ENCODE data around the gene PLCB1. TPM values are rescaled to one million over a fixed set of nuclear protein-coding genes. Genes with fewer than 3 reads are reported as not detected.

Gene PLCB1
- total and polyA plus RNA-seq, 2 experiments from 2014 or later = 14.9 to 20.7 TPM

DNA sequence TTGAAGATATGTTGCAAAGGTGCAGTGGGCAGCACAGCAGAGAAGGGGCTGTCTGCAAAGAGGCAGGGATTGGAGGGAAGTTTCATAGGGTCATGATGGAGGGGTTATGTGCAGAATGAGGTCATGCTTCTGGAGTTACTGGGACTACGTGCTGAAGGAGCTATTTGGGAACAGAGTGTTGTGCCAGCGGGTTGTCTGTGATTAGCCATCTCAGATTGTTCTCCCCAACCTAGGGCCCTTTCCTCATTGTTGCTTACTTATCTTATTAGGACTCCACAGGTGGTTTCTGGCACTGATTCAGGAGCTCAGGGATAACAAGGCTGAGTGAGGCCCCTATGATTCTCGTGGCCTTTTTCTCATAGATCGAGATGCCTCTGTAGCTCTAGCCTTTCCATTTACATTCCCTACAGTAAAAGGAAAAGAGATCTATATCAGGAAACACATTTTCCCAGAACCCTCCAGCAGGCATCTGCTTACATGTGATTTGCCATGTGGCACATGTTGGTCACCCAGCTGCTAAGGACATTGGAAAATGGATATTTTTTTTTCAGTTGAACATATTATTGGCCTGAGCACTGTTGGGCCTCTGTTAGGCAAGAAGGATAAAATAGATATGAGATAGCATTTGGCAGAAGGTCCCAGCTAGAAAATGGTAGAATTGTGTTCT, 507.2 kb downstream of the PLCB1 start:
- Histone ChIP-seq H3K36me3 (ENCODE audit: insufficient read depth) (no peaks in the 10 kb centered on the region), H3F3A (replicated peaks; ENCODE audit: low read depth) (no peaks in the 10 kb centered on the region), H3K79me2 (replicated peaks; ENCODE audit: insufficient read depth) (no peaks in the 10 kb centered on the region), H3K4me1 (ENCODE audit: insufficient read depth) (peaks cover 3% of the 10 kb centered on the region; the same call in 1 of the 2 replicates), H3K27ac (ENCODE audit: low read depth) (no peak overlapping the region), H3K4me2 (no peak overlapping the region), H3K4me3 (no peak overlapping the region), H2AFZ (no peak overlapping the region), H4K20me1 (replicated peaks; ENCODE audit: insufficient read depth) (no peaks in the 10 kb centered on the region), H3K27me3 (ENCODE audit: insufficient read depth) (no peaks in the 10 kb centered on the region), H3K9me2 (ENCODE audit: insufficient read depth) (no peaks in the 10 kb centered on the region)
- DNase-seq (ENCODE audit: low spot score) = no peak
- no peak overlapping the region for H3K4me3 Mint-ChIP-seq
- TF ChIP-seq, protein P1, sequence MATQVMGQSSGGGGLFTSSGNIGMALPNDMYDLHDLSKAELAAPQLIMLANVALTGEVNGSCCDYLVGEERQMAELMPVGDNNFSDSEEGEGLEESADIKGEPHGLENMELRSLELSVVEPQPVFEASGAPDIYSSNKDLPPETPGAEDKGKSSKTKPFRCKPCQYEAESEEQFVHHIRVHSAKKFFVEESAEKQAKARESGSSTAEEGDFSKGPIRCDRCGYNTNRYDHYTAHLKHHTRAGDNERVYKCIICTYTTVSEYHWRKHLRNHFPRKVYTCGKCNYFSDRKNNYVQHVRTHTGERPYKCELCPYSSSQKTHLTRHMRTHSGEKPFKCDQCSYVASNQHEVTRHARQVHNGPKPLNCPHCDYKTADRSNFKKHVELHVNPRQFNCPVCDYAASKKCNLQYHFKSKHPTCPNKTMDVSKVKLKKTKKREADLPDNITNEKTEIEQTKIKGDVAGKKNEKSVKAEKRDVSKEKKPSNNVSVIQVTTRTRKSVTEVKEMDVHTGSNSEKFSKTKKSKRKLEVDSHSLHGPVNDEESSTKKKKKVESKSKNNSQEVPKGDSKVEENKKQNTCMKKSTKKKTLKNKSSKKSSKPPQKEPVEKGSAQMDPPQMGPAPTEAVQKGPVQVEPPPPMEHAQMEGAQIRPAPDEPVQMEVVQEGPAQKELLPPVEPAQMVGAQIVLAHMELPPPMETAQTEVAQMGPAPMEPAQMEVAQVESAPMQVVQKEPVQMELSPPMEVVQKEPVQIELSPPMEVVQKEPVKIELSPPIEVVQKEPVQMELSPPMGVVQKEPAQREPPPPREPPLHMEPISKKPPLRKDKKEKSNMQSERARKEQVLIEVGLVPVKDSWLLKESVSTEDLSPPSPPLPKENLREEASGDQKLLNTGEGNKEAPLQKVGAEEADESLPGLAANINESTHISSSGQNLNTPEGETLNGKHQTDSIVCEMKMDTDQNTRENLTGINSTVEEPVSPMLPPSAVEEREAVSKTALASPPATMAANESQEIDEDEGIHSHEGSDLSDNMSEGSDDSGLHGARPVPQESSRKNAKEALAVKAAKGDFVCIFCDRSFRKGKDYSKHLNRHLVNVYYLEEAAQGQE (IDR thresholded peaks at IDR 0.05; ENCODE audit: unreplicated experiment) = no peak
- TF ChIP-seq CREB1 (CRISPR knock-in tag; IDR thresholded peaks at IDR 0.05; ENCODE audit: low read depth) = no peak
- TF ChIP-seq, protein P2, sequence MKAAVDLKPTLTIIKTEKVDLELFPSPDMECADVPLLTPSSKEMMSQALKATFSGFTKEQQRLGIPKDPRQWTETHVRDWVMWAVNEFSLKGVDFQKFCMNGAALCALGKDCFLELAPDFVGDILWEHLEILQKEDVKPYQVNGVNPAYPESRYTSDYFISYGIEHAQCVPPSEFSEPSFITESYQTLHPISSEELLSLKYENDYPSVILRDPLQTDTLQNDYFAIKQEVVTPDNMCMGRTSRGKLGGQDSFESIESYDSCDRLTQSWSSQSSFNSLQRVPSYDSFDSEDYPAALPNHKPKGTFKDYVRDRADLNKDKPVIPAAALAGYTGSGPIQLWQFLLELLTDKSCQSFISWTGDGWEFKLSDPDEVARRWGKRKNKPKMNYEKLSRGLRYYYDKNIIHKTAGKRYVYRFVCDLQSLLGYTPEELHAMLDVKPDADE (IDR thresholded peaks at IDR 0.05) = no peak
- TF ChIP-seq NANOG (IDR thresholded peaks at IDR 0.05; ENCODE audit: borderline replicate concordance) = no peak
- no peak for TF ChIP-seq ZNF114 (CRISPR knock-in tag; IDR thresholded peaks at IDR 0.05)
- no peak for TF ChIP-seq ZNF331 (CRISPR knock-in tag; IDR thresholded peaks at IDR 0.05; ENCODE audit: low read depth)
- no peak for TF ChIP-seq EZH2phosphoT487 (IDR thresholded peaks at IDR 0.05; ENCODE audit: unreplicated experiment)
- TF ChIP-seq, protein P3, sequence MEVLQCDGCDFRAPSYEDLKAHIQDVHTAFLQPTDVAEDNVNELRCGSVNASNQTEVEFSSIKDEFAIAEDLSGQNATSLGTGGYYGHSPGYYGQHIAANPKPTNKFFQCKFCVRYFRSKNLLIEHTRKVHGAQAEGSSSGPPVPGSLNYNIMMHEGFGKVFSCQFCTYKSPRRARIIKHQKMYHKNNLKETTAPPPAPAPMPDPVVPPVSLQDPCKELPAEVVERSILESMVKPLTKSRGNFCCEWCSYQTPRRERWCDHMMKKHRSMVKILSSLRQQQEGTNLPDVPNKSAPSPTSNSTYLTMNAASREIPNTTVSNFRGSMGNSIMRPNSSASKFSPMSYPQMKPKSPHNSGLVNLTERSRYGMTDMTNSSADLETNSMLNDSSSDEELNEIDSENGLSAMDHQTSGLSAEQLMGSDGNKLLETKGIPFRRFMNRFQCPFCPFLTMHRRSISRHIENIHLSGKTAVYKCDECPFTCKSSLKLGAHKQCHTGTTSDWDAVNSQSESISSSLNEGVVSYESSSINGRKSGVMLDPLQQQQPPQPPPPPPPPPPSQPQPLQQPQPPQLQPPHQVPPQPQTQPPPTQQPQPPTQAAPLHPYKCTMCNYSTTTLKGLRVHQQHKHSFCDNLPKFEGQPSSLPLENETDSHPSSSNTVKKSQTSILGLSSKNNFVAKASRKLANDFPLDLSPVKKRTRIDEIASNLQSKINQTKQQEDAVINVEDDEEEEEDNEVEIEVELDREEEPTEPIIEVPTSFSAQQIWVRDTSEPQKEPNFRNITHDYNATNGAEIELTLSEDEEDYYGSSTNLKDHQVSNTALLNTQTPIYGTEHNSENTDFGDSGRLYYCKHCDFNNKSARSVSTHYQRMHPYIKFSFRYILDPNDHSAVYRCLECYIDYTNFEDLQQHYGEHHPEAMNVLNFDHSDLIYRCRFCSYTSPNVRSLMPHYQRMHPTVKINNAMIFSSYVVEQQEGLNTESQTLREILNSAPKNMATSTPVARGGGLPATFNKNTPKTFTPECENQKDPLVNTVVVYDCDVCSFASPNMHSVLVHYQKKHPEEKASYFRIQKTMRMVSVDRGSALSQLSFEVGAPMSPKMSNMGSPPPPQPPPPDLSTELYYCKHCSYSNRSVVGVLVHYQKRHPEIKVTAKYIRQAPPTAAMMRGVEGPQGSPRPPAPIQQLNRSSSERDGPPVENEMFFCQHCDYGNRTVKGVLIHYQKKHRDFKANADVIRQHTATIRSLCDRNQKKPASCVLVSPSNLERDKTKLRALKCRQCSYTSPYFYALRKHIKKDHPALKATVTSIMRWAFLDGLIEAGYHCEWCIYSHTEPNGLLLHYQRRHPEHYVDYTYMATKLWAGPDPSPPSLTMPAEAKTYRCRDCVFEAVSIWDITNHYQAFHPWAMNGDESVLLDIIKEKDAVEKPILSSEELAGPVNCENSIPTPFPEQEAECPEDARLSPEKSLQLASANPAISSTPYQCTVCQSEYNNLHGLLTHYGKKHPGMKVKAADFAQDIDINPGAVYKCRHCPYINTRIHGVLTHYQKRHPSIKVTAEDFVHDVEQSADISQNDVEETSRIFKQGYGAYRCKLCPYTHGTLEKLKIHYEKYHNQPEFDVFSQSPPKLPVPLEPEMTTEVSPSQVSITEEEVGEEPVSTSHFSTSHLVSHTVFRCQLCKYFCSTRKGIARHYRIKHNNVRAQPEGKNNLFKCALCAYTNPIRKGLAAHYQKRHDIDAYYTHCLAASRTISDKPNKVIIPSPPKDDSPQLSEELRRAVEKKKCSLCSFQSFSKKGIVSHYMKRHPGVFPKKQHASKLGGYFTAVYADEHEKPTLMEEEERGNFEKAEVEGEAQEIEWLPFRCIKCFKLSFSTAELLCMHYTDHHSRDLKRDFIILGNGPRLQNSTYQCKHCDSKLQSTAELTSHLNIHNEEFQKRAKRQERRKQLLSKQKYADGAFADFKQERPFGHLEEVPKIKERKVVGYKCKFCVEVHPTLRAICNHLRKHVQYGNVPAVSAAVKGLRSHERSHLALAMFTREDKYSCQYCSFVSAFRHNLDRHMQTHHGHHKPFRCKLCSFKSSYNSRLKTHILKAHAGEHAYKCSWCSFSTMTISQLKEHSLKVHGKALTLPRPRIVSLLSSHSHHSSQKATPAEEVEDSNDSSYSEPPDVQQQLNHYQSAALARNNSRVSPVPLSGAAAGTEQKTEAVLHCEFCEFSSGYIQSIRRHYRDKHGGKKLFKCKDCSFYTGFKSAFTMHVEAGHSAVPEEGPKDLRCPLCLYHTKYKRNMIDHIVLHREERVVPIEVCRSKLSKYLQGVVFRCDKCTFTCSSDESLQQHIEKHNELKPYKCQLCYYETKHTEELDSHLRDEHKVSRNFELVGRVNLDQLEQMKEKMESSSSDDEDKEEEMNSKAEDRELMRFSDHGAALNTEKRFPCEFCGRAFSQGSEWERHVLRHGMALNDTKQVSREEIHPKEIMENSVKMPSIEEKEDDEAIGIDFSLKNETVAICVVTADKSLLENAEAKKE (CRISPR knock-in tag; IDR thresholded peaks at IDR 0.05) = no peak
- no peak for TF ChIP-seq POLR2AphosphoS5 (IDR thresholded peaks at IDR 0.05; ENCODE audit: low read depth)
- TF ChIP-seq JUNB (IDR thresholded peaks at IDR 0.05; ENCODE audit: unreplicated experiment) = no peak
- TF ChIP-seq, protein P4, sequence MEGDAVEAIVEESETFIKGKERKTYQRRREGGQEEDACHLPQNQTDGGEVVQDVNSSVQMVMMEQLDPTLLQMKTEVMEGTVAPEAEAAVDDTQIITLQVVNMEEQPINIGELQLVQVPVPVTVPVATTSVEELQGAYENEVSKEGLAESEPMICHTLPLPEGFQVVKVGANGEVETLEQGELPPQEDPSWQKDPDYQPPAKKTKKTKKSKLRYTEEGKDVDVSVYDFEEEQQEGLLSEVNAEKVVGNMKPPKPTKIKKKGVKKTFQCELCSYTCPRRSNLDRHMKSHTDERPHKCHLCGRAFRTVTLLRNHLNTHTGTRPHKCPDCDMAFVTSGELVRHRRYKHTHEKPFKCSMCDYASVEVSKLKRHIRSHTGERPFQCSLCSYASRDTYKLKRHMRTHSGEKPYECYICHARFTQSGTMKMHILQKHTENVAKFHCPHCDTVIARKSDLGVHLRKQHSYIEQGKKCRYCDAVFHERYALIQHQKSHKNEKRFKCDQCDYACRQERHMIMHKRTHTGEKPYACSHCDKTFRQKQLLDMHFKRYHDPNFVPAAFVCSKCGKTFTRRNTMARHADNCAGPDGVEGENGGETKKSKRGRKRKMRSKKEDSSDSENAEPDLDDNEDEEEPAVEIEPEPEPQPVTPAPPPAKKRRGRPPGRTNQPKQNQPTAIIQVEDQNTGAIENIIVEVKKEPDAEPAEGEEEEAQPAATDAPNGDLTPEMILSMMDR (conservative IDR thresholded peaks at IDR 0.05; ENCODE audit: low read depth in 2 of 2) = no peak
- TF ChIP-seq STAT1 (IDR thresholded peaks at IDR 0.05; ENCODE audit: unreplicated experiment) = no peak
- TF ChIP-seq EZH2 (IDR thresholded peaks at IDR 0.05; ENCODE audit: low read depth, unreplicated experiment) = no peak
- peaks cover 5% of the 10 kb centered on the region; the same call in 1 of the 3 replicates for H3K9me3 Mint-ChIP-seq
- H3K27ac Mint-ChIP-seq = no peak overlapping the region
- ATAC-seq = no peak
- H3K4me1 Mint-ChIP-seq = peaks cover 3% of the 10 kb centered on the region; the same call in 2 of the 3 replicates
- H3K27me3 Mint-ChIP-seq (ENCODE audit: insufficient read depth, low read depth, poor library complexity) = no peaks in the 10 kb centered on the region
- peaks cover 4% of the 10 kb centered on the region for H3K36me3 Mint-ChIP-seq (ENCODE audit: low read depth)
